SKM-1 (cell line): Measurements from ENCODE around the gene CCDC30.

Experiments used
- DNase-seq: peaks from one replicate; lab custom pipeline; 2025; ENCODE audit not compliant: unreplicated experiment; lab: John Stamatoyannopoulos, UW

CCDC30 gene

DNA sequence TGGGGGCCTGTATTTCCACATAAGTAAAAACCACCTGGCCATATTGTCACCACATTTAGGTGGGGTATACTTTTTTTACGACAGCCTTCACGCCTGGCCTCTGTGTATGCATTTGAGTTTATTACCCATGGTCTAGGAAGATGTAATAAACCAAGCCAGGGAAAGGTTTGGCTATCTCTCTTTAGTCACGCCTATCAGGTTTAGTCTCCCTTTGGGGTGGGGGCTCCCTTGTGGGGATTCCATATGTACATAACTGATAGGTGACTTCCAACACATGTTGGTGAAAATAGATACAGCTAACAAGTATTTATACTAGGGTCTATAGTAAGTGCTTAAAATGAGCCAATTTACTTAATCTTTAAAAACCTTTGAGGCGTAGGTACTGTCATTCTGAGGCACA is 223.3 kb downstream of the CCDC30 start:
- no peak for DNase-seq

DNA sequence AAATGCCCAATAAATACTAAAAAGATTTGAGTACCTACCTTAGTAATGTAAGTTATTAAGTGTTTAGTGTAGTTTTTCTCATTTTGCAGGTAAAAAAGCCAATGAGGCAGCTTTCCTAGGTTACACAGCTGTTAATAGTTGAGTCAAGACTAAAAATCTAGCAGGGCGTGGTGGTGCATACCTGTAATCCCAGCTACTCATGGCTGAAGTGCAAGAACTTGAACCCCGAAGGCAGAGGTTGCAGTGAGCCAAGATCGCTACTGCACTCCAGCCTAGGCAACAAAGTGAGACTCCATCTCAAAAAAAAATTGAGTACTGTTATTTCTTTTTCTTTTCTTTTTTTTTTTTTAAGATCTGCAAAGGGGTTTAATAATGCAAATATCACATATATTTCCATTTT is 226.8 kb downstream of the CCDC30 start:
- no peak for DNase-seq

DNA sequence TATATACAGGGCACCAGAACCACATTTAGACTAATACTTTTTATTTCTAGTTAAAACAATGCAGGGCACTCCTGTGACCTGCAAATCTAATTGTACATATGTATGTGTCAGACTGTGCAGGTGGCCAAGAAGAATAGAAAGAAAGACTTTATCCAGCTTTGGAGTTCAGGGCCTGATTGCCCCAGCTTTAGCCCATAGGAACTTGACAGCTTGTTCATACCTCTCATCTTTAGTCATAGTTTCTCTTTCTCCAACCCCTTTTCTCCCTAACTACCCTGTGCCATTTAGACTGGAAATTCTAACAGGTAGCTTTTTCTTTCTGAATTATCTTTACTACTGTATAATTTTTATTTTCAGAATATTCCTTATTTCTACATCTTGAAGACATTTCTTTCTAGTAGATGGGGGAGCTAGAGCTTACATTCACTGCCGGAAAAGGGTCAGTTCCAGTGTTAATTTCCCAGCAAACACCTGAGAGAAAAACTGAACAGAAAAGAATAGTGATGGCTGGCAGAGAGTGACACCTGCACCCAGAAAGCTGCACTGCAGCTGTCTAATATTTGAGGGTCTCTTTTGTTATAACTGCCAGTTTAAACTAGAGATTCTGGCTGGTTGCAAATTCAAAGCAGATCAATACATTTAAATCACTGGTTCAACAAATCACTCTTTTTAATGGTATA is 227.5 kb downstream of the CCDC30 start:
- no peak for DNase-seq

DNA sequence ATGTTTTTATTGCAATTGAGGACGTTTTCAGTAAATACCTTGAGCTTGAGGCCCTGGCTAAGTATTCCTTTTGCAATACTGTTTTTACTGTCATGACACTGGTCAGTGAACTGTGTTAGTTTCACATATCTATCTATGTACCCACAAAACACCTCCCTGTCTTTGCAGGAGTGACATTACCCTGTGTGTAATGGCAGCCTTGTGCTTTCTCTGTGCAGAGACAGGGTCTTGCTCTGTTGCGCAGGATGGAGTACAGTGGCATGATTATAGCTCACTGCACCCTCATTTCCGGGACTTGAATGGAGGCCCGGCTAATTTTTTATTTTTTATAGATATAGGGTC is 228.0 kb downstream of the CCDC30 start:
- no peak for DNase-seq

DNA sequence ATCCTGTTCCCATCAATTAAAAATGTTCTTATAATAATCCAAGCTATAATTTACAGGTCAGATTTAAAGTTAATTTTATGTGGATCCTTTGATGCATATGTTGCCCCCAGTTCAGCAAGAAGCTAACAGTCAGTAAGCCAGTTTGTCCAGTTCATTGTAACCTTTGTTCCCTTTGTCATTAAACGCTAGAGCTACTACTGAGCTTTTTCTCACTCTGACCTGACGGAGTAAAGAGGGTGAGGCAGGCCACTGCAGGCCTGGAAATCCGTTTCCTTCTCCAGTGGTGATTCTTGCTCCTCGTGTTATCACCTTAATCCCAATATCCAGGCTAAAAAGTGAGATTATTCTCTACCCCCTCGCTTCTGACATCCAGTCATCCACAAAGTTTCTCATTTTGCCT is 229.4 kb downstream of the CCDC30 start:
- DNase-seq: no peak

DNA sequence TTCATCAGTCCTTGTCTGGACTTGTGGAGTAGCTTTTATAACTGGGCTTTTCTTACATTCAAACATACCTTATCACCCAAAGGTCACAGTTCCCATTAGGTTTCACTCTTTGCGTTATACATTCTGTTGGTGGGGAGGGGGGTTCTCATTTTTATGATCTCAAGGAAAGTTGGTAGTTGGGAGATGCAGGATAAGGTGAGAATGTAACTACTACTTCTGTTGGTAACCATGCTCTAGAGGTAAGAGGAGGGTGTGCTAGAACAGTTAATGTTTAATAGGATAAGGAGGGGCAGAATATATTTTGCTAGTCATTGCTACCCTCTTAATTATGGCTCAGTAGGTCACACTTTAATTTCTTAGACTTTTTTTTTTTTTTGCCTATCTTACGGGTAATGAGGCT is 229.8 kb downstream of the CCDC30 start:
- no peak for DNase-seq

DNA sequence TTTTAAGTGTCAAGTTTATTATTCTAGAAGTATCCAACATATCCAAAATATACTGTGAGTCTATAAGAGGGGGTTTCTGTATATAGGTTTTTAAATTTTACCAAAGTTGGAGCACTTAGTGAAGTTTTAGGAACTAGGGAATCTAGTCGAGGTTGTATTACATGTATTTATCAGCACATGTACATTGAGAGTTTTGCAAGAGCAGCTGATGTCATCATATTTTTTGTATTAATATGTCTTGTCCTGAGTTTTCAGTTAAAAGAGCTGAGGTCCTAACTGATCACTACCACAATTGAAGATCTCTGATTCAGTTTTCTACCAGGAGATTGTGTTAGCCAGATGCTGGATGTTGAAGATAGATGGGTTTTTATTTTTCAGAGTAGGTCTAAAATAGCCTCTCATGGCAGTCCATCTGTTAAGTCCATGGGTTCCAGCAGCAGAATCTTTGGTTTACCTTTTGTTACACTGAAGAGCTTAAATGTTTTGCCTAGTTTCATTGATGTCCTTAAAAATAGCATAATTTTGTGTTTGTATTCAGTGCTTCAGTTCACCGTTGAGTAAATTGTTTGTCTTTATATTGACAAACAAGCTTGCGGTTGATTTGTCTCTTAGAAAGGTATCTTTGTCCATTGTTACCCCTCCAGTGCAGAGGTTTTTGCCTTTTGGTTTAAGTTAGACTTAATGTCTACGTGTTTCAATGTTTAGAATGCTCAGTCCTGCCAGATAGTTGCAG is 235.2 kb downstream of the CCDC30 start:
- no peak for DNase-seq

DNA sequence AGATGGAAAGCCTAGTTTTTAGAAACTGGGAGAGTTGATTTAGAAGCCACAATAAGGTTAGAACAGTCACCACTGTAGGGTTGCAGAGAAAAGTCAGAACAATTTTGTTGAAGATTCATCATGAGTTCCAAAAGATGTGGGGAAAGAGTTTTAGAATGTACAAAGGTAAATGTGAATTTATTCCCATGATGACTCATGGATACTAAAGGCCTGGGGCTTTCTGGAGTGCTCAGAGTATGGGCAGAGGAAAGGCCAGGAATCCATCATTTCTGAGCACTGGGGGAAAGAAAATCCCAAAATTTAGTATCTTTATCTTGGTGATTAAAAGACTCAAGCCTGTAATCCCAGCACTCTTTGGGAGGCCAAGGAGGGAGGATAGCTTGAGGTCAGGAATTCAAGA is 236.9 kb downstream of the CCDC30 start:
- no peak for DNase-seq

DNA sequence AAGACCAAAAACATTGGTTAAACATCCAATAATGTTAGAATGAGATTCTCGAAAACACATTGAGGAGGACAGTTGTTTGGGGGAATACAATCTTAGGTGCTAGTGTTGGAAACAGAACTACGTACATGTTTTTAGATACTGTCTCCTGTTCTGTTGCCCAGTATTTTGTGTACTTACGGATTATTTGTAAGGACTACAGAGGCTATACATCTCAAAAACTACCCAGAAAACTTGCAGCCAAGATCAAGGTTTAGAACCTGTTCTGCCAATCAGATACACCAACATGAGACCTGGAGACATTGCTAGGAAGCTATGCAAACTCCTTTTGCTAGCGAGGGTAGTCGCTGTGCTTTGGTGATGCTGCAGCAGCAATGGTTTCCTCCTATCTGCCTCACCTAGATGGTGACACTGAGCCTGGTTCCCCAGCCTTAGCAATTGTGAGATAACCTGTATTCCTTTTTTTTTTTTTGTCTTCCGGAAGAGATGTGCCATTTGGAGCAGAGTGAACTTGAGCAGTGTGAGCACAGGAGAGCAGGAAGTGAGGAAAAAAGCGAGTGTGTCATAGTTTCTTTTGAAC is 240.9 kb downstream of the CCDC30 start:
- no peak for DNase-seq
